Vagina (tissue), 2 donors: ENCODE measurements around the gene PCK1. TPM values are rescaled to one million over a fixed set of nuclear protein-coding genes. Genes with fewer than 3 reads are reported as not detected.

Experiments used
- DNase-seq, 2 donors: peaks; one replicate each; pipeline ENCODE4 v3.0.0-alpha.2; 2017; ENCODE audit errors: extremely low spot score in 2 of 2
- H3K27ac ChIP-seq: fragments of 200-600 bp; sonication (generic); one replicate; pipeline ENCODE4 v1.5.1; 2019
- H3K27me3 ChIP-seq: fragments of 200-600 bp; sonication (generic); one replicate; pipeline ENCODE4 v1.5.1; 2019
- H3K36me3 ChIP-seq, 2 donors: fragments of 200-600 bp; sonication (generic); one replicate each; pipeline ENCODE4 v1.5.1; 2017 to 2019
- H3K4me1 ChIP-seq: fragments of 200-600 bp; sonication (generic); one replicate; pipeline ENCODE4 v1.5.1; 2019
- H3K4me3 ChIP-seq, 2 donors: fragments of 200-600 bp; sonication (generic); 1 replicate in 1 of 2; 2 replicates in 1 of 2; pipeline ENCODE4 v1.5.1; 2016 to 2019
- H3K9me3 ChIP-seq: fragments of 200-600 bp; sonication (generic); one replicate; pipeline ENCODE4 v1.5.1; 2019
- CTCF ChIP-seq, 3 experiments: fragments of 450-650 bp in 2 of 3; fragments of 200-600 bp in 1 of 3; sonication (generic) in 1 of 3; IDR thresholded peaks; one replicate each; pipeline ENCODE4 v1.5.1; 2017 to 2019; ENCODE audit warnings: antibody characterized with exemption in 3 of 3, mild to moderate bottlenecking in 2 of 3, moderate library complexity in 2 of 3
- POLR2A ChIP-seq, 2 donors: fragments of 450-650 bp; IDR thresholded peaks; one replicate each; pipeline ENCODE4 v1.6.1; 2017; ENCODE audit warnings: antibody characterized with exemption in 2 of 2, mild to moderate bottlenecking in 2 of 2, moderate library complexity in 2 of 2
- POLR2AphosphoS5 ChIP-seq, 2 donors: sonication (generic); formaldehyde crosslinking; IDR thresholded peaks; one replicate each; pipeline ENCODE4 v1.9.0; 2017; ENCODE audit warnings: antibody characterized with exemption in 2 of 2, mild to moderate bottlenecking in 2 of 2, low read depth in 1 of 2; ENCODE audit not compliant: insufficient read depth in 1 of 2
- intact Hi-C: fragments of 100-400 bp; cut with DNase I; formaldehyde crosslinking; loops from one replicate; pipeline ENCODE4 v1.15.1; 2023
- total RNA-seq: library from RNA; depleted of rRNA; stranded (reverse); fragments of >200 nt; gene quantifications from one replicate; pipeline ENCODE4 v1.2.3, GENCODE V29; 2016

PCK1 gene
- total RNA-seq, 1 donor from 2014 or later = 13.0 TPM

- Histone ChIP-seq H3K9me3 (no peaks in the 10 kb centered on the region), H3K36me3 (no peaks in the 10 kb centered on the region), H3K27me3 (no peaks in the 10 kb centered on the region), H3K4me3 (no peak overlapping the region), H3K27ac (no peak overlapping the region), H3K4me1 (no peaks in the 10 kb centered on the region)
- TF ChIP-seq POLR2A (IDR thresholded peaks at IDR 0.05) (no peak), CTCF (IDR thresholded peaks at IDR 0.05) (no peak), POLR2AphosphoS5 (IDR thresholded peaks at IDR 0.05; ENCODE audit: insufficient read depth in 1 of 2, low read depth in 1 of 2) (no peak)
- no peak for DNase-seq
- intact Hi-C loops = no loop called here
Observed at GRCh38 chr20:57546956-57547649, 13.8 kb upstream of the PCK1 start.

GRCh38 chr20:57548177-57549058 is 12.5 kb upstream of the PCK1 start:
- H3K27ac ChIP-seq = no peak overlapping the region
- intact Hi-C loops = no loop called here
- no peaks in the 10 kb centered on the region for H3K27me3 ChIP-seq
- no peaks in the 10 kb centered on the region for H3K36me3 ChIP-seq
- no peak for TF ChIP-seq POLR2A (IDR thresholded peaks at IDR 0.05)
- no peak for TF ChIP-seq POLR2AphosphoS5 (IDR thresholded peaks at IDR 0.05; ENCODE audit: insufficient read depth in 1 of 2, low read depth in 1 of 2)
- no peak for TF ChIP-seq CTCF (IDR thresholded peaks at IDR 0.05)
- no peaks in the 10 kb centered on the region for H3K4me1 ChIP-seq
- no peak overlapping the region for H3K4me3 ChIP-seq
- no peaks in the 10 kb centered on the region for H3K9me3 ChIP-seq
- DNase-seq = no peak

- TF ChIP-seq POLR2A (IDR thresholded peaks at IDR 0.05) (no peak), CTCF (IDR thresholded peaks at IDR 0.05) (no peak), POLR2AphosphoS5 (IDR thresholded peaks at IDR 0.05; ENCODE audit: insufficient read depth in 1 of 2, low read depth in 1 of 2) (no peak)
- H3K4me3 ChIP-seq = no peak overlapping the region
- no peaks in the 10 kb centered on the region for H3K36me3 ChIP-seq
- intact Hi-C loops = no loop called here
- no peaks in the 10 kb centered on the region for H3K27me3 ChIP-seq
- DNase-seq = no peak
- no peaks in the 10 kb centered on the region for H3K4me1 ChIP-seq
- no peaks in the 10 kb centered on the region for H3K9me3 ChIP-seq
- no peak overlapping the region for H3K27ac ChIP-seq
Observed at GRCh38 chr20:57552471-57552870, 8.4 kb upstream of the PCK1 start.

- H3K4me1 ChIP-seq = no peaks in the 10 kb centered on the region
- TF ChIP-seq POLR2AphosphoS5 (IDR thresholded peaks at IDR 0.05; ENCODE audit: insufficient read depth in 1 of 2, low read depth in 1 of 2) = no peak
- H3K4me3 ChIP-seq = no peak overlapping the region
- no peak for DNase-seq
- H3K36me3 ChIP-seq = no peaks in the 10 kb centered on the region
- H3K27ac ChIP-seq = no peak overlapping the region
- intact Hi-C loops = no loop called here
- no peaks in the 10 kb centered on the region for H3K27me3 ChIP-seq
- H3K9me3 ChIP-seq = no peaks in the 10 kb centered on the region
Observed at GRCh38 chr20:57553376-57554018, 7.4 kb upstream of the PCK1 start.

- Histone ChIP-seq H3K4me1 (no peaks in the 10 kb centered on the region), H3K36me3 (no peaks in the 10 kb centered on the region), H3K9me3 (no peaks in the 10 kb centered on the region), H3K27me3 (no peaks in the 10 kb centered on the region), H3K27ac (no peak overlapping the region), H3K4me3 (no peak overlapping the region)
- intact Hi-C loops = no loop called here
- TF ChIP-seq POLR2A (IDR thresholded peaks at IDR 0.05) = no peak
- no peak for DNase-seq
Observed at GRCh38 chr20:57555457-57556184, 5.3 kb upstream of the PCK1 start.
